GM18520 (cell line): ENCODE measurements around the gene GRID1.

Experiments used
- ATAC-seq: cut with Tn5 transposase; IDR thresholded peaks from one replicate; pipeline ENCODE4 v1.9.1; 2021; ENCODE audit not compliant: unreplicated experiment

The GRID1 gene

GRCh38 chr10:86366033-86366901, at the start of gene GRID1:
GRID1 (minus strand) TSS chr10:86366795.
- ATAC-seq, result no peak

GRCh38 chr10:86415583-86415982, 49.0 kb upstream of the GRID1 start:
- ATAC-seq, result no peak

GRCh38 chr10:86415116-86415515, 48.5 kb upstream of the GRID1 start:
- ATAC-seq, result no peak

- peak; percentile 48 for ATAC-seq
Measured at GRCh38 chr10:86413046-86413728, 46.6 kb upstream of the GRID1 start.

- no peak for ATAC-seq
Measured at GRCh38 chr10:86411852-86412560, 45.4 kb upstream of the GRID1 start.

GRCh38 chr10:86411281-86411841, 44.8 kb upstream of the GRID1 start:
- ATAC-seq, result no peak

GRCh38 chr10:86410542-86411124, 44.0 kb upstream of the GRID1 start:
- no peak for ATAC-seq

- ATAC-seq, result no peak
Measured at GRCh38 chr10:86409183-86409582, 42.6 kb upstream of the GRID1 start.

- ATAC-seq, result no peak
Measured at GRCh38 chr10:86403183-86403797, 36.7 kb upstream of the GRID1 start.

GRCh38 chr10:86402283-86402941, 35.8 kb upstream of the GRID1 start:
- no peak for ATAC-seq

- no peak for ATAC-seq
Measured at GRCh38 chr10:86401588-86402282, 35.1 kb upstream of the GRID1 start.

- ATAC-seq, result peak; percentile 19
Measured at GRCh38 chr10:86400705-86401587, 34.4 kb upstream of the GRID1 start.

- ATAC-seq, result peak; percentile 89
Measured at GRCh38 chr10:86399879-86400704, 33.5 kb upstream of the GRID1 start.

GRCh38 chr10:86399514-86399878, 32.9 kb upstream of the GRID1 start:
- ATAC-seq, result no peak

- ATAC-seq, result no peak
Measured at GRCh38 chr10:86397120-86397519, 30.5 kb upstream of the GRID1 start.

- ATAC-seq, result no peak
Measured at GRCh38 chr10:86393862-86394455, 27.4 kb upstream of the GRID1 start.

- no peak for ATAC-seq
Measured at GRCh38 chr10:86393362-86393761, 26.8 kb upstream of the GRID1 start.
